Embryonic facial prominence (tissue), 1 donor: ENCODE data around the gene ZNF536.

Experiments
- DNase-seq: peaks from one replicate; pipeline ENCODE4 v3.0.0-alpha.2; 2016; ENCODE audit errors: extremely low spot score

ZNF536 gene

DNA sequence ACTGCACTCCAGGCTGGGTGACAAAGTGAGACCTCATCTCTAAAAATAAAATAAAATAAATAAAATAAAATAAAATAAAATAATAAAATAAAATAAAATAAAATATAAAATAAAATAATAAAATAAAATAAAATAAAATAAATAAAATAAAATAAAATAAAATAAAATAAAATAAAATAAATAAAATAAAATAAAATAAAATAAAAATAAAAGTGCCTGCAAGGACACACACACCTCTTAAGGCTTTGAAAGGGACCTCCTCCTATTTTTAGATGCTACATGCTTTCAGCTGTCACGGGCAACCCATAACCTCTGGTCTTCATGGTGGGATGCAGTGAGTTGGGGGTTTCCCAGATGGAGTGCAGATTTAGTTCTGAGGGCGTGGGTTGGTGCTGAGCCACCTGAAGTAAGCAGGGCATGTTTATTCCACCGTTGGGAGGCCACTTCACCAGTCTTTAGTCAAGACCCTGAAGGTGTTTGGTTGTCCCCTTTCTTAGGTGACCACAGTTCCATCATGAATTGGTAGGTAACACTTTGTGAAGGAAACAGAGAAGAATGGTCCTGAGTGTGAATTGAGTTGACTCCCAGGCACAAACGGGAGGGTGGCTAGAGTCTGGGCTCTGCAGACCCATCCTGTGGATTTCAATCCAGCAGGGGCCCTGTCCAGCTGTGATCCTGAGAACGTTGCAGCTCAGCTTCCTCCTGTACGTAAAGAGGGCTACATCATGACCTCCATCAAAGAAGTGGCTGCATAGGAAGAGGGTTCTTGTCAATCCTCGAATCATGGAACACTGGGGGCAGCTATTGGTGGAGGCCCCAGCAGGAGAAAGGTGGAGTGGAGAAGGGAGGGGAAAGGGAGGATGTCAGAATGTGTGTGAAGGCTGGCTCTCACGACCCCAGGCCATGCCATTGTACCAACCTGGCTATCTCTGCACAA is 234.2 kb downstream of the ZNF536 start:
- no peak for DNase-seq
